HG03521 (cell line): ENCODE results near the gene CIC.

Experiments
- ATAC-seq: cut with Tn5 transposase; IDR thresholded peaks from one replicate; pipeline ENCODE4 v1.9.1; 2021; ENCODE audit warnings: mild to moderate bottlenecking, moderate library complexity; ENCODE audit not compliant: unreplicated experiment

CIC gene

GRCh38 chr19:42286349-42287016, 17.4 kb downstream of the CIC start:
- no peak for ATAC-seq

- ATAC-seq: no peak
Measured at GRCh38 chr19:42287017-42287826, 18.2 kb downstream of the CIC start.

DNA sequence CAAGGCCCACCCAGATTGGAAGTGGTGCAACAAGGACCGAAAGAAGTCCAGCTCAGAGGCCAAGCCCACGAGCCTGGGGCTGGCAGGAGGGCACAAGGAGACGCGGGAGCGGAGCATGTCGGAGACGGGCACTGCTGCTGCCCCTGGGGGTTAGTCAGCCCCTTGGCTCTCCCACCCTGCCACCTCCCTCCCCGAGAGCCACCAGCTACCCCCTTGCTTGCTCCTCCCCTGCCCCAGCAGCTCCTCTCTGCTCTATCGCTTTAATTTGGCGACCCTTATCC, 18.7 kb downstream of the CIC start:
- ATAC-seq: no peak

- ATAC-seq: no peak
Measured at GRCh38 chr19:42288387-42288786, 19.3 kb downstream of the CIC start.

DNA sequence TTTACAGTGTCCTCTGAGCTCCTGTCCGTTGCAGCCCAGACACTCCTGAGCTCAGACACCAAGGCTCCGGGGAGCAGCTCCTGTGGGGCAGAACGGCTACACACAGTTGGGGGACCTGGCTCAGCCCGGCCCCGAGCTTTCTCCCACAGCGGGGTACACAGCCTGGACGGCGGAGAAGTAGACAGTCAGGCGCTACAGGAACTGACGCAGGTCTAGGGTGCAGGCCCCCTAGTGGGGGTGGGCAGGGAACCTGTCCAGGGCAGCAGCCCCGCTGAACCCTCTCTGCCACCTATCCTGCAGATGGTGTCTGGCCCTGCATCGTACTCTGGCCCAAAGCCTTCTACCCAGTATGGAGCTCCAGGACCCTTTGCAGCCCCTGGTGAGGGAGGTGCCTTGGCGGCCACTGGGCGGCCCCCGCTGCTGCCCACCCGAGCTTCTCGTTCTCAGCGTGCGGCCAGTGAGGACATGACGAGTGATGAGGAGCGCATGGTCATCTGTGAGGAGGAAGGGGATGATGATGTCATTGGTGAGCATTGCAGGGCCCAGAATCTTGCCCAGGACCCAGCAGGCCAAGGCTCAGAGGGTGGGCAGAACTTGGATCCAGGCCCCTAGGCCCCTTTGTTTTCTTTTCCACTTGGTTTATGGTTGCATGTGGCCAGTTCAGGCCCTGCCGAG, 20.0 kb downstream of the CIC start:
- ATAC-seq: no peak

- ATAC-seq: no peak
Measured at GRCh38 chr19:42289556-42290041, 20.5 kb downstream of the CIC start.

GRCh38 chr19:42290136-42290522, 21.1 kb downstream of the CIC start:
- ATAC-seq: no peak

GRCh38 chr19:42290523-42291434, 21.7 kb downstream of the CIC start:
- ATAC-seq: no peak

- no peak for ATAC-seq
Measured at GRCh38 chr19:42291435-42291810, 22.4 kb downstream of the CIC start.

GRCh38 chr19:42292042-42292960, 23.2 kb downstream of the CIC start:
- ATAC-seq: no peak

DNA sequence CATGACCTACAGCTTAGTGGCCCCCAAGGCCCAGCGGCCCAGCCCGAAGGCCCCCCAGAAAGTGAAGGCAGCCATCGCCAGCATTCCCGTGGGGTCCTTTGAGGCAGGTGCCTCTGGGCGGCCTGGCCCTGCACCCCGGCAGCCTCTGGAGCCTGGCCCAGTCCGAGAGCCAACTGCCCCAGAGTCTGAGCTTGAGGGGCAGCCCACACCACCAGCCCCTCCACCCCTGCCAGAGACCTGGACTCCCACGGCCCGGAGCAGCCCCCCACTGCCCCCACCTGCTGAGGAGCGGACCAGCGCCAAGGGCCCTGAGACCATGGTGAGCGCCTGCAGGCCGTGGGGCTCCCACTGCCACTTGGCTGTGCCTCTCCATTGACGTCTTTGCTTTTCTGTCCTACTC, 23.9 kb downstream of the CIC start:
- ATAC-seq: no peak

DNA sequence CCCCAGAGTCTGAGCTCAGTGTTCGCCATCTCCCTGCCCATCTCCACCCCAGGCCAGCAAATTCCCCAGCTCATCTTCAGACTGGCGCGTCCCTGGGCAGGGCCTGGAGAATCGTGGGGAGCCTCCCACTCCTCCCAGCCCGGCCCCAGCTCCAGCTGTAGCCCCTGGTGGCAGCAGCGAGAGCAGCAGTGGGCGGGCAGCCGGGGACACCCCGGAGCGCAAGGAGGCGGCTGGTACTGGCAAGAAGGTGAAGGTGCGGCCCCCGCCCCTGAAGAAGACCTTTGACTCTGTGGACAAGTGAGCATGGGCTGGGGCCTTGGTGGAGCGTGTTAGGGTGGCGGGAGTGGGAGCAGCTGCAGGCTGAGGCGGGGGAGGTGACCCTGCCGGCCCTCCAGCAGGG, 24.5 kb downstream of the CIC start:
- ATAC-seq: no peak

DNA sequence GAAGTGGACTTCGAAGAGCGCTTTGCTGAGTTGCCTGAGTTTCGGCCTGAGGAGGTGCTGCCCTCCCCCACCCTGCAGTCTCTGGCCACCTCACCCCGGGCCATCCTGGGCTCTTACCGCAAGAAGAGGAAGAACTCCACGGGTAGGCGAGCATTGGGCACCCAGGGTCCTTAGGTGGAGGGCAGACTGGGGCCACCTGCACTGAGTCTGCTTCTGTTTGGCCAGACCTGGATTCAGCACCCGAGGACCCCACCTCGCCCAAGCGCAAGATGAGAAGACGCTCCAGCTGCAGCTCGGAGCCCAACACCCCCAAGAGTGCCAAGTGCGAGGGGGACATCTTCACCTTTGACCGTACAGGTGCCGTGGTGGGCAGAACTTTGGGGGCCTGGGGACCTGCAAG, 24.9 kb downstream of the CIC start:
- ATAC-seq: no peak

DNA sequence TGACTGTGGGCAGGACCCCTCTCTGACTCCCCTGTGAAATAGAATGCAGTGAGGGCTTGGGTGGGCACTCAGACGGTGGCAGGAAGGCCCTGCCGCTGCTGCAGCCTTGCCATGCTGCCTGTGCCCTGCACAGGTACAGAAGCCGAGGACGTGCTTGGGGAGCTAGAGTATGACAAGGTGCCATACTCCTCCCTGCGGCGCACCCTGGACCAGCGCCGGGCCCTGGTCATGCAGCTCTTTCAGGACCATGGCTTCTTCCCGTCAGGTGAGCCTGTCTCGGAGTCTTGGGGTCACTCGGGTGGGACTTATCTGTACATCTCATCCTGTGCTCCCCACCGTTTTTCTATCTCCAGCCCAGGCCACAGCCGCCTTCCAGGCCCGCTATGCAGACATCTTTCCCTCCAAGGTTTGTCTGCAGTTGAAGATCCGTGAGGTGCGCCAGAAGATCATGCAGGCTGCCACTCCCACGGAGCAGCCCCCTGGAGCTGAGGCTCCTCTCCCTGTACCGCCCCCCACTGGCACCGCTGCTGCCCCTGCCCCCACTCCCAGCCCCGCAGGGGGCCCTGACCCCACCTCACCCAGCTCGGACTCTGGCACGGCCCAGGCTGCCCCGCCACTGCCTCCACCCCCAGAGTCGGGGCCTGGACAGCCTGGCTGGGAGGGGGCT, 25.6 kb downstream of the CIC start:
- ATAC-seq: no peak

GRCh38 chr19:42295342-42295741, 26.3 kb downstream of the CIC start:
- no peak for ATAC-seq

- no peak for ATAC-seq
Measured at GRCh38 chr19:42295831-42296525, 26.9 kb downstream of the CIC start.

DNA sequence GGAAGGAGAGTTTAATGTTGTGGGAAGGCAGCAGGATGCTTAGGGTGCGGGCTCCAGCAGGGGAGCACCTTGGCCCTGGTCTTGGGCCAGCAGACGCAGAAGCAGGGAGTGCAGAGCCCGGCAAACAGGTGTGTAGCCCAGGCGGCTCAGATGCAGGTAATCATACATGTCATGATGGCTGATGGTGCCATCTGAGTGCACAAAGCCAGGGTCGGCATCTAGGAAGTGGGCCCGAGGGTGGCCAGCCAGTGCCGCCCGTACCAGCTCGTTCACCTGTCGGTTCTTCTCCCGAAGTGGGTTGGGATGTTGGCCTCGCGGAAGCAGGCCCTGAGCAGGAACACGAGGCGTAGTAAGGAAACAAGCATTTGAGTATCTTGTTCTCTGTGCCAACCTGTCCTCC, 28.0 kb downstream of the CIC start:
- ATAC-seq: no peak

DNA sequence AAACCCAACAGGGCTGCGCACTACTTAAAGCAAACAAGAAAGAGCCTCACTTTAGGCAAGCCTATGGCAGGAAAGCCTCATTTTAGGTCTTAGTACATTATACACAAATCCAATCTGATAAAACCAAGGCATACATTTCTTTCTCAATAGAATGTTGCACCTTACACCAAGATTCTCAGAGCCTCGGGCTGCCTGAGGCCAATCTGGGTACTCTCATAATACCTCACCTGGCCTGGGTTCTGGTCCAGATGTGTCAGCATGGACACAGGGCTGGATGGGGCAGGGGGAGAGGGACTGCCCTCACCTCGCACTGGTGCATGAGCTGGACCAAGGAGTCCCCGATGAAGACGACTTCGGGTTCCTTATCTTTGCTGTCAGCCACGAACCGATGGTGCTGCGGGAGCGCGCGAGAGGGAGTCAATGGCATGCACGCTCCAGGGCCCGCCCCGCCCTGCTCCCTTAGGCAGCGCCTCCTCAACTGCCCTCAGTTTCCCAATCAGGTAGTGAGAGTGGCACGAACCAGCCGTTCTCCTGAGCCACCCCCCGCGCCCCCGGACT, 32.7 kb downstream of the CIC start, which contains the start of gene PRR19:
Gene PRR19, plus strand, starts transcription at position 487 of the 558 bp plus-strand sequence. CDS start 7,453 bp downstream, outside the sequence.
- ATAC-seq: peak; percentile 8
